Ishikawa (cell line): ENCODE measurements around the gene PIAS3.
A peak's percentile ranks its signal among the peaks of the same experiment; 100 is the strongest.

Source experiments
- CEBPB ChIP-seq: IDR thresholded peaks from 2 replicates; pipeline ENCODE4 v1.6.1; 2012
- CREB1 ChIP-seq: IDR thresholded peaks from 2 replicates; pipeline ENCODE4 v1.6.1; 2012; ENCODE audit warnings: low read depth
- EGR1 ChIP-seq: IDR thresholded peaks from 2 replicates; pipeline ENCODE4 v1.6.1; 2012
- EP300 ChIP-seq: IDR thresholded peaks from 2 replicates; pipeline ENCODE4 v1.6.1; 2012; ENCODE audit warnings: borderline replicate concordance
- FOXM1 ChIP-seq: IDR thresholded peaks from 2 replicates; pipeline ENCODE4 v1.6.1; 2012; ENCODE audit warnings: low read depth, borderline replicate concordance
- NFIC ChIP-seq: IDR thresholded peaks from 2 replicates; pipeline ENCODE4 v1.6.1; 2012
- RAD21 ChIP-seq: IDR thresholded peaks from 2 replicates; pipeline ENCODE4 v1.6.1; 2012; ENCODE audit warnings: low read depth
- REST ChIP-seq: IDR thresholded peaks from 2 replicates; pipeline ENCODE4 v1.6.1; 2012; ENCODE audit warnings: low read depth, mild to moderate bottlenecking
- TAF1 ChIP-seq: IDR thresholded peaks from 2 replicates; pipeline ENCODE4 v1.6.1; 2012; ENCODE audit warnings: low read depth, mild to moderate bottlenecking
- TCF12 ChIP-seq: IDR thresholded peaks from 2 replicates; pipeline ENCODE4 v1.6.1; 2012; ENCODE audit warnings: low read depth
- TEAD4 ChIP-seq: IDR thresholded peaks from 2 replicates; pipeline ENCODE4 v1.6.1; 2012
- YY1 ChIP-seq: IDR thresholded peaks from 2 replicates; pipeline ENCODE4 v1.6.1; 2012; ENCODE audit warnings: low read depth
- ZBTB7A ChIP-seq: IDR thresholded peaks from 2 replicates; pipeline ENCODE4 v1.6.1; 2012; ENCODE audit warnings: low read depth
- TF ChIP-seq, protein P1 (sequence below): IDR thresholded peaks from 2 replicates; pipeline ENCODE4 v1.6.1; 2012
- TF ChIP-seq, protein P2 (sequence below): IDR thresholded peaks from 2 replicates; pipeline ENCODE4 v1.6.1; 2012

Gene PIAS3

DNA sequence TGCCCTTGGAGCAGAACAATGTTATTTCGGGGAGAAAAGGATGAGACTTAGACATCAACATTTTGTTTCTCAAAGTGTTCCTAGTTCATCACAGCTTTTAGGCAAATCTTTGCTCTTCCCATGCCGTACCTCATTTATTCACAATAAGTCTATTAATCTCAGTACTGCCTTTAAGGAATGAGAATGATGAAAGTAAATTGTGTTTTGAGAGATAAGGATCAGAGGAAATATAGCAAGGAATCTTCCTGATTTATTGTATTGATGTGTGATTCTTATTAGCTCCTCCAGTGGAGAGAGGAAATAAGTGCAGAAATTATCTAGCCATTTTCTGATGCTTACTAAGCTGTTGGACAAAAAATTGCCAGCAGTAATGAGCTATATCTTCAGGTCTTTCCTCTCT, 32.9 kb downstream of the PIAS3 start:
- TF ChIP-seq CEBPB (no peak), EGR1 (no peak), TEAD4 (no peak), CREB1 (no peak), EP300 (no peak), FOXM1 (no peak), TCF12 (no peak), YY1 (no peak), NFIC (no peak), RAD21 (no peak)
- TF ChIP-seq, protein P1, sequence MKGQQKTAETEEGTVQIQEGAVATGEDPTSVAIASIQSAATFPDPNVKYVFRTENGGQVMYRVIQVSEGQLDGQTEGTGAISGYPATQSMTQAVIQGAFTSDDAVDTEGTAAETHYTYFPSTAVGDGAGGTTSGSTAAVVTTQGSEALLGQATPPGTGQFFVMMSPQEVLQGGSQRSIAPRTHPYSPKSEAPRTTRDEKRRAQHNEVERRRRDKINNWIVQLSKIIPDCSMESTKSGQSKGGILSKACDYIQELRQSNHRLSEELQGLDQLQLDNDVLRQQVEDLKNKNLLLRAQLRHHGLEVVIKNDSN, result no peak

GRCh38 chr1:145824499-145824842, 34.4 kb downstream of the PIAS3 start:
- TF ChIP-seq EGR1, result no peak
- no peak for TF ChIP-seq NFIC
- TF ChIP-seq CREB1, result no peak
- TF ChIP-seq YY1, result no peak
- no peak for TF ChIP-seq TAF1
- no peak for TF ChIP-seq TEAD4
- no peak for TF ChIP-seq EP300
- no peak for TF ChIP-seq REST
- no peak for TF ChIP-seq RAD21
- no peak for TF ChIP-seq FOXM1
- TF ChIP-seq, protein P2, sequence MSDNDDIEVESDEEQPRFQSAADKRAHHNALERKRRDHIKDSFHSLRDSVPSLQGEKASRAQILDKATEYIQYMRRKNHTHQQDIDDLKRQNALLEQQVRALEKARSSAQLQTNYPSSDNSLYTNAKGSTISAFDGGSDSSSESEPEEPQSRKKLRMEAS, result no peak
- no peak for TF ChIP-seq ZBTB7A
- TF ChIP-seq, protein P1, result no peak

DNA sequence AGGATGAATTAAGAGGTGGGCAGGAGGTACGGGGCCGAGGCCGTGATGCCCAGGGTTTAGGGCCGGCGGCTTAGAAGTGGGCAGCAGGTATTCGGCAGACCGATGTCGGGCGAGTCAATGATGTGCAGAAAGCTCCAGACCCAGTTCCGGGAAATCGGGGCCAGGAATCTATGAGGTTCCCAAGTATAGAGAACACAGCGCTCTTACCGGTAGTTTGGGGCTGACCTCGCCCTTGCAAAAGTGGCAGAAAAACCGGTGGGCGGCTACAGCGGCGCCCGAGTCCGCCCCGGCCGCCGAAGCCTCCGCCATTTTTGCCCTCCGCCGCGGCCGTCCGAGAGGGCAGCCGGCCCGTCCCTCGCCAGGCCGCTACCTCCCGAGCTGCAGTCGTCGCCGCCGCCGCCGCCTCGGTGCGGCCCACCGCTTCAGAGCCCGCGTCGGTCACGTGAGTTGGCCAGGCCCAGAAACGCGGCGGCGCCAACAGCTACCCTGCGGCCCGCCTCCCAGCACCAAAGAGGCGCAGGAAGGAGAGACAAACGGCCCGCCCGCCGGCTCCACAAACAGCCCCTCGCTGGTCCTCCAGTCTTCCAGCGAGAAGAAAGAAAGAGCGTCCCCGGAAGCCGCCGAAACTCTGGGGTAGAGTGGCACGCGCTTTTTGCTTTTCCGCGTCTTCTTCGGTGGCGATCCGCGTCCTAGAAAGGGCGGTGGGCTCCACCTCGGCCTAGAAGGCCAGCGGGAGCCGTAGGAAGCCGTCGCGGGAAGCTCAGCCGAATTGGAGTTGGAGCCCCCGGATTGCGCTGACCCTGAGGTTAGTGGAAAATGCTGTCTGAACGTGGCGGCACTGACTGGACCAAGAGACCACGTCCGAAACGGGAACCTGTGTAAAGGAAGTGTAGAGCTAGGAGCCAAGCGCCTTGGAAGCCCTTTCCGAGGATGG, 35.0 kb downstream of the PIAS3 start, which contains the start of the genes POLR3C and RNF115:
POLR3C (plus strand) TSS at position 636 of the 934 bp plus-strand sequence. CDS start 1,577 bp downstream, outside the sequence.
RNF115 (minus strand) TSS at position 531 of the 934 bp plus-strand sequence; CDS start at position 309, 222 bp downstream.
- peak; percentile 94 for TF ChIP-seq TAF1
- TF ChIP-seq YY1, result peak; percentile 85
- no peak for TF ChIP-seq REST
- TF ChIP-seq ZBTB7A, result no peak
- TF ChIP-seq FOXM1, result no peak
- no peak for TF ChIP-seq CREB1
- peak; percentile 29; the same call in 1 of the 2 replicates for TF ChIP-seq TCF12
- TF ChIP-seq TEAD4, result no peak
- TF ChIP-seq EGR1, result no peak
- TF ChIP-seq, protein P2, result peak; percentile 85
- TF ChIP-seq CEBPB, result no peak
- TF ChIP-seq NFIC, result no peak; the same call in 1 of the 2 replicates
- no peak; the same call in 1 of the 2 replicates for TF ChIP-seq EP300
- TF ChIP-seq, protein P1, result peak; percentile 93

DNA sequence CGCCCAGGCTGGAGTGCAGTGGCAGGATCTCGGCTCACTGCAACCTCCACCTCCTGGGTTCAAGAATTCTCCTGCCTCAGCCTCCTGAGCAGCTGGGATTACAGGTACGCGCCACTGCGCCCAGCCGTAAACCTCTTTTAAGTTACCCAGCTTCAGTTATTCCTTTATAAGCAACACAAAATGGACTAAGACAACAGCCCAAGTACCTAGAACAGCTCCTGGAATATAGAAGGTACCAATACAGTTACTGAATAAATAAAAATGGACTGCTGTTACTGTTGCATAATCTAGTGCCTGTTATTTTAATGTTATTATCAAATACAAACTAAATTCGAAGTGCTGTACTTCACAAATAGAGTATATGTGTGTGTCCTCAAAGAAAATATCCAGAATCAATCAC, 52.0 kb downstream of the PIAS3 start:
- TF ChIP-seq CEBPB (no peak), REST (peak; percentile 54; the same call in 1 of the 2 replicates), RAD21 (no peak)
